Measurements from ENCODE around the gene RPTOR. TPM values are rescaled to one million over a fixed set of nuclear protein-coding genes. Genes with fewer than 3 reads are reported as not detected.
A peak's percentile ranks its signal among the peaks of the same experiment; 100 is the strongest.
"Not testable (repeated sequence)": the region's sequence is repeated elsewhere in the genome, so short reads cannot be mapped to it uniquely, and the experiment has no call there.

Gene RPTOR, protein sequence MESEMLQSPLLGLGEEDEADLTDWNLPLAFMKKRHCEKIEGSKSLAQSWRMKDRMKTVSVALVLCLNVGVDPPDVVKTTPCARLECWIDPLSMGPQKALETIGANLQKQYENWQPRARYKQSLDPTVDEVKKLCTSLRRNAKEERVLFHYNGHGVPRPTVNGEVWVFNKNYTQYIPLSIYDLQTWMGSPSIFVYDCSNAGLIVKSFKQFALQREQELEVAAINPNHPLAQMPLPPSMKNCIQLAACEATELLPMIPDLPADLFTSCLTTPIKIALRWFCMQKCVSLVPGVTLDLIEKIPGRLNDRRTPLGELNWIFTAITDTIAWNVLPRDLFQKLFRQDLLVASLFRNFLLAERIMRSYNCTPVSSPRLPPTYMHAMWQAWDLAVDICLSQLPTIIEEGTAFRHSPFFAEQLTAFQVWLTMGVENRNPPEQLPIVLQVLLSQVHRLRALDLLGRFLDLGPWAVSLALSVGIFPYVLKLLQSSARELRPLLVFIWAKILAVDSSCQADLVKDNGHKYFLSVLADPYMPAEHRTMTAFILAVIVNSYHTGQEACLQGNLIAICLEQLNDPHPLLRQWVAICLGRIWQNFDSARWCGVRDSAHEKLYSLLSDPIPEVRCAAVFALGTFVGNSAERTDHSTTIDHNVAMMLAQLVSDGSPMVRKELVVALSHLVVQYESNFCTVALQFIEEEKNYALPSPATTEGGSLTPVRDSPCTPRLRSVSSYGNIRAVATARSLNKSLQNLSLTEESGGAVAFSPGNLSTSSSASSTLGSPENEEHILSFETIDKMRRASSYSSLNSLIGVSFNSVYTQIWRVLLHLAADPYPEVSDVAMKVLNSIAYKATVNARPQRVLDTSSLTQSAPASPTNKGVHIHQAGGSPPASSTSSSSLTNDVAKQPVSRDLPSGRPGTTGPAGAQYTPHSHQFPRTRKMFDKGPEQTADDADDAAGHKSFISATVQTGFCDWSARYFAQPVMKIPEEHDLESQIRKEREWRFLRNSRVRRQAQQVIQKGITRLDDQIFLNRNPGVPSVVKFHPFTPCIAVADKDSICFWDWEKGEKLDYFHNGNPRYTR (N-terminal part only)
- total RNA-seq (2014; rRNA removed; shearing (Covaris generic); ENCODE audit: low replicate concordance), result 20.3 and 30.6 TPM in 2 replicates

DNA sequence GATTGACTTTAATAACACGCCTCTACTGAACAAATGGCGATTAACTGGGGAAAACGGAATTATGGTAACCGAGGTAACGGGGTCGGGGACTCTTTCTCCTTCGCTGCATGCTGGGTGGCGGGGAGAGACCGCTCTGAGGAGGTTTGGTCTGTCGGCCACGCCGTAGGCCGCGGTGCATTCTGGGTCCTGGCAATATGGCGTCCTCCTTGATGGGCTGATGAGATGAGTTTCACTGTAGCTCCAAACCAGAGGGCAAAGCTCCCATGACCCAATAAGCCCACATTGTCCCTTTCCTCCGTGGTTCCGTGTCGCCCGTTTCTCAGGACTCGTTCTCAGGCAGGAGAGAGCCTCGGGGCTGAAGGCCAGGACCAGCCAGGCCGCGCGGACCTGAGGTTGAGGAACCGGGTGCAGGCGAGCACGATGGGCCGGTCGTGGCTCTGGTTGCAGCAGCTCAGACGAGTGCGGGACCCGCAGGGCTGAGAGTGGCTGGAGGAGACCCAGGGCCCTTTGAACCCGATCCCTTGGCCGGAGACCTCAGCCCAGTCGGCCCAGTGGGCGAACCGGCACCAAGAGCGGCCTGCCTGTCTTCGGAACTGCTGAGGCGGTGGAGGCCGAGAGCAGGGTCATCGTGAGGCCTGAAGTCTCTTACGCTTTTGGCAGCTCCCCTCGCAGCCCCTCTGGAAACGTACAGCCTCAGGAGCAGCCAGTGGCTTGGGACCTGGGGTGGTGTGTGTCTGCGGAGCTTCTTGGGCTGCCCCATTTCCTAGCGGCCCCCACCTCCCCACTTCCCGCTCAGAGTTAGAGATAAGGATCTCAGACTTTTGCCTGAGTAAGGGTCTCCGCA lies at the start of gene RPTOR:
Gene RPTOR (plus strand): TSS at position 184 of the 844 bp plus-strand sequence. CDS start 792 bp downstream, outside the sequence.
- no peaks in the 10 kb centered on the region for H3K9me3 ChIP-seq
- no peaks in the 10 kb centered on the region for H3K27me3 ChIP-seq
- H3K36me3 ChIP-seq, result peaks cover 7% of the 10 kb centered on the region; the same call in 1 of the 2 replicates
- DNase-seq, result peak; percentile 96
- peak within 1 kb of the TSS; percentile 98 for H3K4me3 ChIP-seq

DNA sequence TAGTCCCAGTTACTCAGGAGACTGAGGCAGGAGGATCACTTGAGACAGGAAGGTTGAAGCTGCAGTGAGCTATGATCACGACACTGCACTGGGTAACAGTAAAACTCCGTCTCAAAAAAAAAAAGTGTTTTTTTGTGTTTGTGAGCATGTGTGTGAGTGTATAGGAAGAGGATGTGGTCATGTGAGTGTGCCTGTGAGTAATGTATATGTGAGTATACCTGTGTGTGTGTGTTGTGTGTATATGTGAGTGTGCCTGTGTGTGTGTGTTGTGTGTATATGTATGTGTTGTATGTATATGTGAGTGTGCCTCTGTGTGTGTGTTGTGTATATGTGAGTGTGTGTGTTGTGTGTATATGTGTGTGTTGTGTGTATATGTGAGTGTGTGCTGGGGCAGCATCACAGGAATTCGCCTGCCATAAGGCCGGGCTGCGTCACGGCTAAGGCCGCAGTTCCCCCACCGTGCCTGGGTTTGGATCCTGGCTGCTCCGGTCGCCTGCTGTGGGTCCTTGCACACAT lies 46.9 kb upstream of the RPTOR start:
- H3K36me3 ChIP-seq, result no peaks in the 10 kb centered on the region
- H3K27me3 ChIP-seq, result 0 out of 2 replicates have a peak, but pooled peaks cover 2% of the 10 kb centered on the region
- DNase-seq, result no peak
- no peak overlapping the region for H3K4me3 ChIP-seq
- no peaks in the 10 kb centered on the region for H3K9me3 ChIP-seq

DNA sequence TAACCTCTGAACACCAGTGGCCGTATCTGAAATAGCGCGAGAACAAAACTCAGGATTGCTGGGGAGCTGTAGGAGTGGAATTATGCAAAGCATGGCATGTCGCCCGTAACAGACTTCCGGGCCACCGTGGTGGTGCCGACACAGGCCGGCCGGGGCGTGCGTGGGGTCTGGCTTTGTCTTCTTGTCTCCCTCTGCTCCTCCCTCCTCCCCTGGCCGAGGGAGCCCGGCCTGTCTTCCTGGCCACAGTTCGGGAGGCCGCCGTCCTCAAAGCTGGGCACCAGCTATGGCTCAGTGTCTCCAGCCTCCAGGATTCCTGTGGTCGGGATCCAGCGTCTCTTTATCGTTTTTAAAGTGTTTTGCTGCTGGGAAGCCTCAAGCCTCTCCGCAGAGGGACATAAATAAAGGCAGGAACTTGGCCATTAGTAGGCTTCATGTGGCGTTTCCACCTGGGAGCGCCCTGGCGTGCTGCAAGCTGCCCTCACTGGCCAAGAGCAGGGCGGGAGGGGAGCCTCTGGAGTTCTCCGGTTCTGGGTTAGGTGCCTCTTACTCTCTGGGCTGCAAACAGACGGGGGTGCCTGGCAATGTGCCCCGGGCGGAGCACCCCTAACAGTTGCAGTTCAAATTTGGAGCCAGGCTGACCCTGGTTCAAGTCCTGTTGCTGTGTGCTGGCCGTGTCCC lies 46.3 kb upstream of the RPTOR start:
- H3K4me3 ChIP-seq, result no peak overlapping the region
- no peaks in the 10 kb centered on the region for H3K36me3 ChIP-seq
- H3K9me3 ChIP-seq, result no peaks in the 10 kb centered on the region
- H3K27me3 ChIP-seq, result 0 out of 2 replicates have a peak, but pooled peaks cover 2% of the 10 kb centered on the region
- no peak for DNase-seq

DNA sequence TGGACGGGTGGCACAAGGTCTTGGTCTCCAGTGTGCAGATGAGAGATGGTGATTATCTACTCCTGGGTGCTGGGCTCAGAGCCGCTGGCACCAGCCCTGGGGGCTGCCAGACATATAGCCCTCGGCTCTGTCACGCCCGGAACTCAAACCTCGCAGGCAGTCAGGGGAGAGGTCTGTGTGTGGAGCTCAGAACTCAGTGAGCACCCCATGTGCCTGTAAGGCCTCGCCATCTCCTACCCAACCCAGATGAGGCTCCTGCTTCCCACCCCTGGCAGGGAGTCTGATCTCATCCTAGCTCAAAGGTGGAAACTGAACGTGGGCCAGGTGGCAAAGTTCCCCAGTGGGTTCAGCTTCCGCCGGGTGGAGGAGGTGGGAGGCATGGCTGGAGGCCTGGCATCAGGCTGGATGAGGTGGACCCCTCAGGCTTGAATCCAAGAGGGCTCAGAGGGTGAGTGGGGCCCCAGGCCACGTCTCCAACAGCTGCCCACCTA lies 45.7 kb upstream of the RPTOR start:
- H3K9me3 ChIP-seq, result no peaks in the 10 kb centered on the region
- H3K4me3 ChIP-seq, result no peak overlapping the region
- H3K36me3 ChIP-seq, result no peaks in the 10 kb centered on the region
- H3K27me3 ChIP-seq, result 0 out of 2 replicates have a peak, but pooled peaks cover 2% of the 10 kb centered on the region
- DNase-seq, result no peak

DNA sequence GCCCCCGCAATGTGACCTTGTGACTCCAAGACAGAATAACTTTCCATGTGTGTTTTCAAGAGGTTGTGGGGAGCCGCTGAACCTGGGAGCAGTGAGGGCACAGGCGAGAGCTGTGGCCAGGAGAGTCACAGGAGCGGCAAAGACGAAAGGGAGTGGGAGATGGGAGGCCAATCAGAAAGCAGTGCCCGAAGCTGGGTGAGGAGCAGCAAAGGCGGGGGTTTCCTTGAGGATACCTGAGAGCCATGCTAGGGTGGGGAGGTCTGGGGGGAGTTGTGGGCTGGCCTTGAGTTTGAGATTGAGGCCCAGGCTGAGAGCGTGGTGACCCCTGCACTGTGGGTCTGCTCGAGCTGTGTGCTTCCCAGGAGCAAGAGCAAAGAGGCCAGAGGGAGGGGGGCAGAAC lies 45.1 kb upstream of the RPTOR start:
- Histone ChIP-seq H3K27me3 (peaks cover 2% of the 10 kb centered on the region; the same call in 1 of the 2 replicates), H3K36me3 (no peaks in the 10 kb centered on the region), H3K9me3 (no peaks in the 10 kb centered on the region), H3K4me3 (no peak overlapping the region)
- DNase-seq, result no peak

DNA sequence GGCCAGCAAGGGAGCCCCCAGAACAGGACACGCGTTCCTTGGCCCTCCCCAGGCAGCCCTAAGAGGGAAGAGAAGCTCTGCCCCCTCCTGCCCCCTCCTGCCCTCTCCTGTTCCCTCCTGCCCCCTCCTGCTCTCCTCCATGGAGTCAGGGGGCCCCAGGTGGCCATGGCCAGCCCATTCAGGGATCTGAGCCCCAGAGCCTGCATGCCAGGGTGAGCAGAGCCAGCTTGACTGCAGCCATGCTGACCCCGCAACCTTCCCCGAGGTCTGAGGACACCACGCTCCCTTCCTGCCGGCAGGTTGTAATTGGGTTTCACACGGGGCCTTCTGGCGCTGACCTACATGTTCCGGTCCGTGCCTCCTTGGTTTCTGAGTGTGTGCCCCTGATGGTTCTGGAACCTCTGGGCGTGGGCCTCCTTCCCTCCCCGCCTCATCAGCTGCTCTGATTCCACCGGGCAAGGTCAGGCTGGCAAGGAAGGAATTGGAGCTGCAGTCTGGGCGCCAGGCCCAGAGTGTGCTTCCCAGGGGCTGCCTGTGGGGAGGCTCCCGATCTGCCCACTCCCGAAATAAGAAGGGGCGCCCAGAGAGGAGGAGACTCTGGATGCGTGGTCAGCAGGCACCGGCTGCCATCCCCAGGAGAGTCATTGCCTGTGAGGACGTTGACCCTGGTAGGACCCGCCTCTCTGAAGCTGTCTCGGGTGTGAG lies 44.5 kb upstream of the RPTOR start:
- Histone ChIP-seq H3K9me3 (no peaks in the 10 kb centered on the region), H3K4me3 (no peak overlapping the region), H3K27me3 (peaks cover 3% of the 10 kb centered on the region; the same call in 1 of the 2 replicates), H3K36me3 (no peaks in the 10 kb centered on the region)
- DNase-seq, result no peak

DNA sequence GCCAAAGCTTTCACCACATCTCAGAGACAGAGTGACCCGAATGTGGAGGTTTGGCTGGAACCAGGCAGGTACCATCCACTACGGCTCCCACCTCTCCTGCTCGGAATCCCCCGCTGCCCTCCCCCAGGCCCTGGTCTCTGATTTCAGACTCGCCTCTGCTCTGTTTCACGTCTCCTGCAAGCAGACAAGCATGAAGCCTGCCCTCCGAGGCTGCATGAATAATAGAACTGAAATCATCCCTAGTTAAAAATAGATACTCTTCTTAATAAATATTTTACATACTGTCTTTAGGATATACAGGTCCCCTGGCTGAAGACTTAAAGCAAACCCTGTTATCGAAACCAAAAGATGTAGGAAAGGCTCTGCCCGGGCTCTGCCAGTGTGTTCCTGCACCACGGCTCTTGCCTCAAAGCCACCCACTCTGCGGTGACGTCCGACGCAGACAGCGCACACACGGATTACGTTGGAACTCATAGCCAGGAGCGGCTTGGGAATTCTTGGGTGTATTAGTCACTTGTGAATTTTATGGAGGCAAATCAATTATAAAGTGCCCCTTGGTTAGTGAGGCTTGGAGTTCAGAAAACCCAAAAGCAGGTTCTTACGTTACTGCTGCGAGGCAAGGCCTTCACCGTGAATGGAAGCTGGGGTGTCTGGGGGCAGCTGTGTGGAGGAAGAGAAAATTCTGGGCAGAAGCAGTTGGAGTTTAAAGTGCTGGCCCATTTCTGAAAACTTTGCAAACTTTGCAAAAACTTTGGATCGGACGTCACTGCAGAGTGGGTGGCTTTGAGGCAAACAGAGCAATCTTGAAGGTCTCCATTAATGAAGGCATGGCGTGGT lies 42.7 kb upstream of the RPTOR start:
- Histone ChIP-seq H3K4me3 (no peak overlapping the region), H3K36me3 (no peaks in the 10 kb centered on the region), H3K9me3 (no peaks in the 10 kb centered on the region), H3K27me3 (peaks cover 3% of the 10 kb centered on the region)
- peak; percentile 48 for DNase-seq

DNA sequence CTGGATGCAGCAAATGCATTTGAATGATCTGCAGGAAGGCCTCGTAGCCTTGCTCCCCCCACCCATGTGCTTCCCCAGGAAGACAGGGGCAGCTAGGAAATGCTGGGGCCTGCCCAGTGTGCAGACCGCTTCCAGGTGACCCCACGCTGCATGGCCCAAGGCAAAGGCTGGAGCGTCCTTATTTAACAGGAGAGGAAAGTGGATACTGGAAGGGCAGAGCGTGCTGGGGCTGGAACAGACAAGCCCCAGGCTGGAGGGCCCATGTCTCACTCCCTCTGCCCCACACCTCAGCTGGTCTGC lies 42.1 kb upstream of the RPTOR start:
- Histone ChIP-seq H3K9me3 (no peaks in the 10 kb centered on the region), H3K36me3 (no peaks in the 10 kb centered on the region), H3K4me3 (no peak overlapping the region), H3K27me3 (peaks cover 3% of the 10 kb centered on the region)
- DNase-seq, result no peak

DNA sequence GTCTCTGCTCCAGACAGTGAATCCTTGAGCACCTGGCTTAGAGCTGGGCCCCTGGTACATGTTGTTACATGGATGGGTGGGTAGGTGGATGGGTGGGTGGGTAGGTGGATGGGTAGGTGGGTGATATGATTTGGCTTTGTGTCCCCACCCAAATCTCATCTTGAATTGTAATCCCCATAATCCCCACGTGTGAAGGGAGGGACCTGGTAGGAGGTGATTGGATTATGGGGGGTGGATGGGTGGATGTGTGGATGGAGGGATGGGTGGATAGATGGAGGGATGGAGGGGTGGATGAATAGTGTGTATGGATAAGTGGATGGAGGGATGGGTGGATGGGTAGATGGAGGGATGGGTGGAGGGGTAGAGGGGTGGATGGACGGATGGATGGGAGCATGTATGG lies 41.6 kb upstream of the RPTOR start:
- no peak overlapping the region for H3K4me3 ChIP-seq
- H3K36me3 ChIP-seq, result no peaks in the 10 kb centered on the region
- DNase-seq, result no peak
- no peaks in the 10 kb centered on the region for H3K9me3 ChIP-seq
- H3K27me3 ChIP-seq, result peaks cover 3% of the 10 kb centered on the region

DNA sequence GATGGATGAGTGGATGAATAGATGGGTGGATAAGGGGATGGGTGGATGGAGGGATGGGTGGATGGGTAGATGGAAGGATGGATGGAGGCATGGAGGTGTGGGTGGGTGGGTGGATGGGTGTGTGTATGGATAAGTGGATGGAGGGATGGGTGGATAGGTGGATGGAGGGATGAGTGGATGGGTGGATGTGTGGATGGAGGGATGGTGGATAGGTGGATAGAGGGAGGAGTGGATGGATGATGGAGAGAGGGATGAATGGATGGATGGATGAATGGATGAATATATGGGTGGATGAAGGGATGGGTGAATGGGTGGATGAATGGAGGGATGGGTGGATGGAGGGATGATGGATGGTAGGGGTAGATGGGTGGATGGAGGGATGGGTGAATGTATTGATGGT lies 40.7 kb upstream of the RPTOR start:
- Histone ChIP-seq H3K27me3 (peaks cover 3% of the 10 kb centered on the region), H3K9me3 (no peaks in the 10 kb centered on the region), H3K4me3 (no peak overlapping the region), H3K36me3 (no peaks in the 10 kb centered on the region)
- DNase-seq, result no peak

DNA sequence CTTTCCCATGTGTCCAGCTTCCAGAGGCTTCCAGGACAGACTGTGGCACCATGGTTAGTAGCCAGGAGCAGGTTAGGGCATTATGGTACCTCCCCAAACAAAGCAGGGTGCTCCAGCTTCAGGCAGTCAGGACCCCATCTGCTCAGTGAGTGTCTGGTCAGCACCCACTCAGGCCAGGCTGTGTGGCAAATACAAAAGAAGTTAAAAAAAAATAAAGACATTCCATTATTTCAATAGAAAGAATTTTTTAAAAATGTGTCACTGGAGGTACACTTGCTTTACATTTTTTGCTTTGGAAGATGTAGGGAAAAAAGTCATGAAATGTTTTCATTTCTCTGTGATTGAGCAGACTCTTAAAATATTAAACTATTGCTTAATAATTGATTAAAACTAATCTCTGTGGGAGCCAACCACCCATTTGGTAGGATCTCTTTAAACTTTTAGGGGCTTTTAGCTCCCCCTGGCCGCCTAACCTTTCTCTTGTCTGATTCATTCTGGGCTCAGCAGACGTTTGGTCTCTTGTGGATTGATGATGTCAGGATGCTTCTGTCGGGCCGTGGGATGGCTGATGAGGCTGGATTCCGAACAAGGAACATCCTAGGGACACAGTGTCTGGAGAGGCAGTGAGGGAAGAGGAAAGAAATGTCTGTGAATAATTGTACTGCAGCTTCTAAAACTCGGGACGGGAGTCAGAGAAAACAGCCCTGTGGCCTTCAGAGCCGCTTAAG lies 39.8 kb upstream of the RPTOR start:
- Histone ChIP-seq H3K4me3 (no peak overlapping the region), H3K9me3 (no peaks in the 10 kb centered on the region)
- DNase-seq, result peak; percentile 22

DNA sequence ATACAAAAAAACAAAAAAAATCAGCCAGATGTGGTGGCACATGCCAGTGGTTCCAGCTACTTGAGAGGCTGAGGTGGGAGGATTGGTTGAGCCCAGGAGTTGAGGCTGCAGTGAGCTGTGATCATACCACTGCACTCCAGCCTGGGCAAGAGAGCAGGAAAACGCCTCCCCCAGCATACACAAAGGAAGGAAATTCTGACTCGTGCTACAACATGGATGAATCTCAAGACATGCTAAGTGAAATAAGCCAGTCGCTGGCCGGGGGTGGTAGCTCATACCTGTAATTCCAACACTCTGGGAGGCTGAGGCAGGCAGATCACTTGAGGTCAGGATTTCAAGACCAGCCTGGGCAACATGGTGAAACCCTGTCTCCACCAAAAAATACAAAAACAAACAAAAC lies 37.5 kb upstream of the RPTOR start:
- DNase-seq, result peak; percentile 23
- not testable (repeated sequence) for H3K4me3 ChIP-seq, H3K9me3 ChIP-seq, H3K36me3 ChIP-seq, H3K27me3 ChIP-seq

More for the DNA sequence above, 39.8 kb upstream of the RPTOR start:
- Histone ChIP-seq H3K36me3 (no peaks in the 10 kb centered on the region), H3K27me3 (peaks cover 3% of the 10 kb centered on the region)

DNA sequence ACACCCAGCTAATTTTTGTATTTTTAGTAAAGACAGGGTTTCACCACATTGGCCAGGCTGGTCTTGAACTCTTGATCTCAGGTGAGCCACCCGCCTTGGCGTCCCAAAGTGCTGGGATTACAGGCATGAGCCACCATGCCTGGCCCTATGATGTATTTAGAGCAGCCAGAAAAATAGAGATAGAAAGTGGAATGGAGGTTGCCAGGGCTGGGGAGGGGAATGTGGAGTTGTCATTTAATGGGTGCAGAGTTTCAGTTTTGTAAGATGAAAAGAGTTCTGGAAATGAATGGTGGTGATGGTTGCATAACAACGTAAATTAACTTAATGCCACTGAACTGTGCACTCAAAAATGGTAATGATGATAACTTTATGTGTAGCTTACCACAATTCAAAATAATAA lies 36.7 kb upstream of the RPTOR start:
- Histone ChIP-seq H3K9me3 (no peaks in the 10 kb centered on the region), H3K4me3 (no peak overlapping the region), H3K27me3 (peaks cover 3% of the 10 kb centered on the region), H3K36me3 (no peaks in the 10 kb centered on the region)
- DNase-seq, result no peak

DNA sequence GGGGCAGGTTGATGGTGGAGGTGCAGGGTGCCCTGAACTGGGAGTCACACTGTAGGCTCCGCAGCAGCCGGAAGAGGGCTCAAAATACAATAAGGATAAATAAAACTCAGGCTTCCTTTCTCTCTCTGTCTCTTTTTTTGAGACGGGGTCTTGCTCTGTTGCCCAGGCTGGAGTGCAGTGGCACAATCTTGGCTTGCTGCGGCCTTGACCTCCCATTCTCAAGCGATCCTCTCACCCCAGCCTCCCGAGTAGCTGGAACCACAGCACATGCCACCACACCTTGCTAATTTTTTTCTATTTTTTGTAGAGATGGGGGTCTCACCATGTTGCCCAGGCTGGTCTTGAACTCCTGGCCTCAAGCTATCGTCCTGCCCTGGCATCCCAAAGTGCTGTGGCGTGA lies 35.3 kb upstream of the RPTOR start:
- Histone ChIP-seq H3K4me3 (no peak overlapping the region), H3K27me3 (peaks cover 3% of the 10 kb centered on the region), H3K36me3 (no peaks in the 10 kb centered on the region), H3K9me3 (no peaks in the 10 kb centered on the region)
- DNase-seq, result no peak

Data from MG63 (cell line).